ENCODE results near the gene TM4SF4. TPM values are rescaled to one million over a fixed set of nuclear protein-coding genes. Genes with fewer than 3 reads are reported as not detected.

The TM4SF4 gene
- polyA plus RNA-seq, 1 donor (not counting 4 experiments of a cell fraction or from before 2014, with no cell fraction given): not detected

GRCh38 chr3:149545049-149545448, 70.6 kb downstream of the TM4SF4 start:
- Histone ChIP-seq H3K4me2 (ENCODE audit: control insufficient read depth, extremely low read depth, insufficient read depth, low read depth, low read length) (no peak overlapping the region), H3K27me3 (ENCODE audit: control insufficient read depth, extremely low read depth, insufficient read depth, low read length) (no peaks in the 10 kb centered on the region), H3K4me3 (ENCODE audit: control insufficient read depth in 2 of 3, extremely low read depth in 1 of 3, insufficient read depth in 2 of 3, low read depth in 1 of 3, low read length in 3 of 3) (no peak overlapping the region), H3K36me3 (ENCODE audit: control insufficient read depth in 2 of 2, extremely low read depth in 1 of 2, insufficient read depth in 2 of 2, low read length in 2 of 2) (peaks cover 11 to 12% of the 10 kb centered on the region in 2 experiments), H3K9me1 (ENCODE audit: control insufficient read depth, extremely low read depth, insufficient read depth, low read length) (no peaks in the 10 kb centered on the region), H3K4me1 (ENCODE audit: control insufficient read depth, extremely low read depth, insufficient read depth, low read length) (peaks cover 4% of the 10 kb centered on the region), H3K79me2 (ENCODE audit: control insufficient read depth, insufficient read depth, low read length) (peaks cover 20% of the 10 kb centered on the region), H3K27ac (ENCODE audit: control insufficient read depth, insufficient read depth, low read length) (no peak overlapping the region), H4K20me1 (ENCODE audit: control insufficient read depth, extremely low read depth, insufficient read depth, low read length) (no peaks in the 10 kb centered on the region), H3K9me3 (ENCODE audit: control insufficient read depth, low read depth, low read length) (no peaks in the 10 kb centered on the region), H2AFZ (ENCODE audit: control insufficient read depth, low read length) (no peak overlapping the region), H3K9ac (ENCODE audit: control insufficient read depth, extremely low read depth, insufficient read depth, low read length) (no peak overlapping the region)
- no peak for DNase-seq (ENCODE audit: low read depth, low spot score)
- TF ChIP-seq CTCF (optimal IDR thresholded peaks at IDR 0.05 in 1 of 3, IDR thresholded peaks at IDR 0.05 in 1 of 3, conservative IDR thresholded peaks at IDR 0.05 in 1 of 3; ENCODE audit: extremely low read depth in 1 of 3, insufficient read depth in 2 of 3, low read length in 3 of 3) (no peak), EZH2 (IDR thresholded peaks at IDR 0.05; ENCODE audit: low read length) (no peak)
- FAIRE-seq: no peak
- dilution Hi-C loops (cut with MboI; ENCODE audit: extremely low pct_ligation_motif_present, low sequenced_read_pairs): no loop called here

DNA sequence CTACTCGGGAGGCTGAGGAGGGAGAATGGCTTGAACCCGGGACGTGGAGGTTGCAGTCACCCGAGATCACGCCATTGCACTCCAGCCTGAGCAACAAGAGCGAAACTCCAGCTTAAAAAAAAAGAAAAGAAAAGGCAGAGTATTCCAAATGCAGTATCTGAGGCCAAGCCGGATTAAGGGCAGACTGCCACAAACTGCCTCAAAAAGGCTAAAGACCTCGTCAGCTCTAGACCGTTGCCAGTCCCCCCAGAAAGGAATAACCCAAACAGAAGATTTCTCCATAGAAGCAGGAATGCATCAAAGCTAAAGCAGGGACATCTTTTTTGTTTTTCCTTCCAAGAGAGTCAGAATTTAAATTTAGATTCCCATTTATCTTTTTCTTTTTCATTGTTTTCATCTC, 72.9 kb downstream of the TM4SF4 start:
- dilution Hi-C loops (cut with MboI; ENCODE audit: extremely low pct_ligation_motif_present, low sequenced_read_pairs): no loop called here
- no peak overlapping the region for H3K27ac ChIP-seq (ENCODE audit: control insufficient read depth, insufficient read depth, low read length)

More for the DNA sequence above, 72.9 kb downstream of the TM4SF4 start:
- DNase-seq (ENCODE audit: low read depth, low spot score): no peak
- Histone ChIP-seq H3K4me3 (ENCODE audit: control insufficient read depth in 2 of 3, extremely low read depth in 1 of 3, insufficient read depth in 2 of 3, low read depth in 1 of 3, low read length in 3 of 3) (no peak overlapping the region), H3K36me3 (ENCODE audit: control insufficient read depth in 2 of 2, extremely low read depth in 1 of 2, insufficient read depth in 2 of 2, low read length in 2 of 2) (peaks cover 2 to 3% of the 10 kb centered on the region in 2 experiments), H3K4me1 (ENCODE audit: control insufficient read depth, extremely low read depth, insufficient read depth, low read length) (no peaks in the 10 kb centered on the region), H3K79me2 (ENCODE audit: control insufficient read depth, insufficient read depth, low read length) (peaks cover 25% of the 10 kb centered on the region), H3K27me3 (ENCODE audit: control insufficient read depth, extremely low read depth, insufficient read depth, low read length) (no peaks in the 10 kb centered on the region), H3K9me3 (ENCODE audit: control insufficient read depth, low read depth, low read length) (no peaks in the 10 kb centered on the region), H4K20me1 (ENCODE audit: control insufficient read depth, extremely low read depth, insufficient read depth, low read length) (no peaks in the 10 kb centered on the region), H3K4me2 (ENCODE audit: control insufficient read depth, extremely low read depth, insufficient read depth, low read depth, low read length) (no peak overlapping the region), H2AFZ (ENCODE audit: control insufficient read depth, low read length) (no peak overlapping the region), H3K9ac (ENCODE audit: control insufficient read depth, extremely low read depth, insufficient read depth, low read length) (no peak overlapping the region), H3K9me1 (ENCODE audit: control insufficient read depth, extremely low read depth, insufficient read depth, low read length) (no peaks in the 10 kb centered on the region)
- no peak for FAIRE-seq
- no peak for TF ChIP-seq CTCF (optimal IDR thresholded peaks at IDR 0.05 in 1 of 3, IDR thresholded peaks at IDR 0.05 in 1 of 3, conservative IDR thresholded peaks at IDR 0.05 in 1 of 3; ENCODE audit: extremely low read depth in 1 of 3, insufficient read depth in 2 of 3, low read length in 3 of 3)
- TF ChIP-seq EZH2 (IDR thresholded peaks at IDR 0.05; ENCODE audit: low read length): no peak

All from keratinocyte (primary cell).